A549 (cell line): ENCODE measurements around the gene RAPGEF5.

ENCODE experiments used
- CEBPB ChIP-seq, 2 experiments: fragments of >200 bp in 1 of 2; sonication (Bioruptor Twin) in 1 of 2; formaldehyde crosslinking in 1 of 2; IDR thresholded peaks; 2 replicates each; pipeline ENCODE4 v1.6.1; 2012 to 2016
- CHD4 ChIP-seq: fragments of 200-600 bp; sonication (generic); IDR thresholded peaks from 2 replicates; pipeline ENCODE4 v1.6.1; 2016; ENCODE audit warnings: antibody characterized with exemption, mild to moderate bottlenecking, borderline replicate concordance
- EP300 ChIP-seq, 2 experiments: fragments of >200 bp; sonication (Bioruptor Twin); formaldehyde crosslinking; IDR thresholded peaks; 2 replicates in 1 of 2; 3 replicates in 1 of 2; pipeline ENCODE4 v1.6.1; 2016 to 2017
- KDM5A ChIP-seq: fragments of 200-600 bp; sonication (generic); IDR thresholded peaks from 2 replicates; pipeline ENCODE4 v1.6.1; 2016; ENCODE audit warnings: antibody characterized with exemption, mild to moderate bottlenecking
- MYC ChIP-seq: IDR thresholded peaks from 2 replicates; pipeline ENCODE4 v1.6.1; 2012; ENCODE audit warnings: mild to moderate bottlenecking, inconsistent platforms, low read length, improper control_type of control experiment, borderline replicate concordance
- NR3C1 ChIP-seq: fragments of >200 bp; sonication (Bioruptor Twin); formaldehyde crosslinking; IDR thresholded peaks from 3 replicates; pipeline ENCODE4 v1.6.1; 2017
- POLR2A ChIP-seq: IDR thresholded peaks from 2 replicates; pipeline ENCODE4 v1.6.1; 2012; ENCODE audit warnings: mild to moderate bottlenecking, low read length
- POLR2AphosphoS2 ChIP-seq: conservative IDR thresholded peaks from 2 replicates; pipeline ENCODE4 v1.6.1; 2012; ENCODE audit warnings: low read length, improper control_type of control experiment, inconsistent platforms
- RFX5 ChIP-seq: fragments of 450-650 bp; IDR thresholded peaks from 2 replicates; pipeline ENCODE4 v1.7.1; 2014; ENCODE audit warnings: antibody characterized with exemption, mild to moderate bottlenecking, moderate library complexity
- TF ChIP-seq, protein P1 (sequence below): fragments of >200 bp; sonication (Bioruptor Twin); formaldehyde crosslinking; IDR thresholded peaks from 3 replicates; pipeline ENCODE4 v1.5.1; 2016
- TF ChIP-seq, protein P2 (sequence below): fragments of >200 bp; sonication (Bioruptor Twin); formaldehyde crosslinking; IDR thresholded peaks from 3 replicates; pipeline ENCODE4 v1.6.1; 2016
- TF ChIP-seq, protein P3 (sequence below): IDR thresholded peaks from 2 replicates; pipeline ENCODE4 v1.6.1; 2012

DNA sequence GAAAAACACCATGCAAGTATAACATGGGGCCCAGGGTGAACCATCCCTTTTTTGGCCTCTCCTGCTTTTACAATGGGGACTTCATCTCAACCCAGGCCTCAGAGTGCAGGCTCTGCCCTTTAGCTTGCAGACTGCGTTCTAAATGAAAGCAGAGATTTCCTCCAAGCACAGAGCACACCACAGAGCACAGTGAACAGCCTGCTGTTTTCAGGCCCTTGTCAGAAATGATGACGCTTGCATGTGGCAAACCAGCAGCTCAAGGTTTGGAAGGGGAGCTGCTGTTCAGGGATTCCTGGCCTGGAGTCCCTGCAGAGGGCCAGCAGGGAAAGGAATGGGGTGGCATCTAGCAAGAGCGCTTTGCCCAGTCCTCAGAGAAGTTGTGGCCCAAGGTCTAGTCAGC, 243.9 kb downstream of the RAPGEF5 start:
- TF ChIP-seq, protein P1, sequence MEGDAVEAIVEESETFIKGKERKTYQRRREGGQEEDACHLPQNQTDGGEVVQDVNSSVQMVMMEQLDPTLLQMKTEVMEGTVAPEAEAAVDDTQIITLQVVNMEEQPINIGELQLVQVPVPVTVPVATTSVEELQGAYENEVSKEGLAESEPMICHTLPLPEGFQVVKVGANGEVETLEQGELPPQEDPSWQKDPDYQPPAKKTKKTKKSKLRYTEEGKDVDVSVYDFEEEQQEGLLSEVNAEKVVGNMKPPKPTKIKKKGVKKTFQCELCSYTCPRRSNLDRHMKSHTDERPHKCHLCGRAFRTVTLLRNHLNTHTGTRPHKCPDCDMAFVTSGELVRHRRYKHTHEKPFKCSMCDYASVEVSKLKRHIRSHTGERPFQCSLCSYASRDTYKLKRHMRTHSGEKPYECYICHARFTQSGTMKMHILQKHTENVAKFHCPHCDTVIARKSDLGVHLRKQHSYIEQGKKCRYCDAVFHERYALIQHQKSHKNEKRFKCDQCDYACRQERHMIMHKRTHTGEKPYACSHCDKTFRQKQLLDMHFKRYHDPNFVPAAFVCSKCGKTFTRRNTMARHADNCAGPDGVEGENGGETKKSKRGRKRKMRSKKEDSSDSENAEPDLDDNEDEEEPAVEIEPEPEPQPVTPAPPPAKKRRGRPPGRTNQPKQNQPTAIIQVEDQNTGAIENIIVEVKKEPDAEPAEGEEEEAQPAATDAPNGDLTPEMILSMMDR, result no peak
- TF ChIP-seq KDM5A, result no peak
- TF ChIP-seq, protein P2, sequence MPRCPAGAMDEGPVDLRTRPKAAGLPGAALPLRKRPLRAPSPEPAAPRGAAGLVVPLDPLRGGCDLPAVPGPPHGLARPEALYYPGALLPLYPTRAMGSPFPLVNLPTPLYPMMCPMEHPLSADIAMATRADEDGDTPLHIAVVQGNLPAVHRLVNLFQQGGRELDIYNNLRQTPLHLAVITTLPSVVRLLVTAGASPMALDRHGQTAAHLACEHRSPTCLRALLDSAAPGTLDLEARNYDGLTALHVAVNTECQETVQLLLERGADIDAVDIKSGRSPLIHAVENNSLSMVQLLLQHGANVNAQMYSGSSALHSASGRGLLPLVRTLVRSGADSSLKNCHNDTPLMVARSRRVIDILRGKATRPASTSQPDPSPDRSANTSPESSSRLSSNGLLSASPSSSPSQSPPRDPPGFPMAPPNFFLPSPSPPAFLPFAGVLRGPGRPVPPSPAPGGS, result no peak
- TF ChIP-seq POLR2A, result no peak
- no peak for TF ChIP-seq EP300 (IDR thresholded peaks at IDR 0.05)
- TF ChIP-seq RFX5, result no peak
- TF ChIP-seq CEBPB (IDR thresholded peaks at IDR 0.05), result no peak
- no peak for TF ChIP-seq POLR2AphosphoS2
- no peak for TF ChIP-seq MYC
- TF ChIP-seq, protein P3, sequence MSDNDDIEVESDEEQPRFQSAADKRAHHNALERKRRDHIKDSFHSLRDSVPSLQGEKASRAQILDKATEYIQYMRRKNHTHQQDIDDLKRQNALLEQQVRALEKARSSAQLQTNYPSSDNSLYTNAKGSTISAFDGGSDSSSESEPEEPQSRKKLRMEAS, result no peak
- TF ChIP-seq NR3C1, result no peak
- TF ChIP-seq CHD4, result no peak
